Adipose tissue (tissue), 3 donors: ENCODE results near the gene HSD17B11. TPM values are rescaled to one million over a fixed set of nuclear protein-coding genes. Genes with fewer than 3 reads are reported as not detected.
"Not testable (repeated sequence)": the region's sequence is repeated elsewhere in the genome, so short reads cannot be mapped to it uniquely, and the experiment has no call there.

ENCODE experiments used
- H3K27ac ChIP-seq: one replicate; pipeline ENCODE4 v1.5.1; 2013; ENCODE audit warnings: low read depth, low read length
- WGBS, 3 donors: extraction: QIAGEN DNeasy Blood & Tissue Kit; methylation state at CpG; one replicate each; pipeline ENCODE4 v1.1.7; 2013; 5-methylcytosine and 5-hydroxymethylcytosine counted together
- polyA plus RNA-seq, 3 donors: library from polyadenylated mRNA; stranded (reverse); fragments of 200-250 nt; gene quantifications; one replicate each; pipeline ENCODE4 v1.2.3, GENCODE V29; 2013
- donor health status: healthy with polysubstance abuse.
- donor health status: Bipolar disorder and iron deficiency.
- donor health status: healthy.

HSD17B11 gene
- polyA plus RNA-seq, 3 donors = 38.0 to 68.6 (median 38.4) TPM

GRCh38 chr4:87370068-87370467 lies 20.9 kb downstream of the HSD17B11 start:
- 70 to 77% (median 74%) methylated on average over 2 of the region's 2 CpGs for WGBS, 3 donors
- no peak overlapping the region for H3K27ac ChIP-seq

GRCh38 chr4:87366521-87367162 lies 24.3 kb downstream of the HSD17B11 start:
- H3K27ac ChIP-seq = no peak overlapping the region
- WGBS, 3 donors = 49 to 98% (median 76%) methylated on average over 2 of the region's 2 CpGs

GRCh38 chr4:87365348-87365747 lies 25.6 kb downstream of the HSD17B11 start:
- WGBS, 3 donors = 35 to 79% (median 71%) methylated on average over 1 of the region's 1 CpG

GRCh38 chr4:87363552-87363951 lies 27.4 kb downstream of the HSD17B11 start:
- WGBS, 3 donors = 95 to 100% (median 96%) methylated on average over 2 of the region's 2 CpGs

More at GRCh38 chr4:87365348-87365747, 25.6 kb downstream of the HSD17B11 start:
- no peak overlapping the region for H3K27ac ChIP-seq

GRCh38 chr4:87360338-87360935 lies 30.6 kb downstream of the HSD17B11 start:
- H3K27ac ChIP-seq = no peak overlapping the region
- 47 to 80% (median 73%) methylated on average over 7 of the region's 7 CpGs for WGBS, 3 donors

More at GRCh38 chr4:87363552-87363951, 27.4 kb downstream of the HSD17B11 start:
- no peak overlapping the region for H3K27ac ChIP-seq

GRCh38 chr4:87359258-87359657 lies 31.7 kb downstream of the HSD17B11 start:
- H3K27ac ChIP-seq = no peak overlapping the region
- WGBS, 3 donors = 99% methylated on average over 4 of the region's 4 CpGs

- no peak overlapping the region for H3K27ac ChIP-seq
- 59 to 86% (median 83%) methylated on average over 2 of the region's 2 CpGs for WGBS, 3 donors
These were observed 34.0 kb downstream of the HSD17B11 start for GRCh38 chr4:87356832-87357526.

- 61 to 67% (median 63%) methylated on average over 7 of the region's 7 CpGs for WGBS, 3 donors
- no peak overlapping the region for H3K27ac ChIP-seq
These were observed 36.6 kb downstream of the HSD17B11 start for GRCh38 chr4:87354168-87355102.

GRCh38 chr4:87353592-87353991 lies 37.4 kb downstream of the HSD17B11 start:
- H3K27ac ChIP-seq = no peak overlapping the region
- 3 to 48% (median 35%) methylated on average over 3 of the region's 3 CpGs for WGBS, 3 donors

- H3K27ac ChIP-seq = no peak overlapping the region
These were observed 45.8 kb downstream of the HSD17B11 start for GRCh38 chr4:87345139-87345538.

GRCh38 chr4:87342872-87343271 lies 48.1 kb downstream of the HSD17B11 start:
- 70 to 95% (median 93%) methylated on average over 3 of the region's 3 CpGs for WGBS, 3 donors
- H3K27ac ChIP-seq = no peak overlapping the region

GRCh38 chr4:87341954-87342635 lies 48.9 kb downstream of the HSD17B11 start:
- H3K27ac ChIP-seq = not testable (repeated sequence)

GRCh38 chr4:87339440-87339839 lies 51.5 kb downstream of the HSD17B11 start:
- 83 to 87% (median 84%) methylated on average over 2 of the region's 2 CpGs for WGBS, 3 donors

More at GRCh38 chr4:87341954-87342635, 48.9 kb downstream of the HSD17B11 start:
- 67 to 78% (median 76%) methylated on average over 8 of the region's 8 CpGs for WGBS, 3 donors

GRCh38 chr4:87337361-87337760 lies 53.6 kb downstream of the HSD17B11 start:
- 76 to 89% (median 80%) methylated on average over 1 of the region's 1 CpG for WGBS, 3 donors
- H3K27ac ChIP-seq = no peak overlapping the region

More at GRCh38 chr4:87339440-87339839, 51.5 kb downstream of the HSD17B11 start:
- no peak overlapping the region for H3K27ac ChIP-seq

GRCh38 chr4:87333267-87333666 lies 57.7 kb downstream of the HSD17B11 start:
- no peak overlapping the region for H3K27ac ChIP-seq
- WGBS, 3 donors = 100% methylated on average over 1 of the region's 1 CpG

GRCh38 chr4:87330761-87331160 lies 60.2 kb downstream of the HSD17B11 start:
- WGBS, 3 donors = 84 to 91% (median 89%) methylated on average over 4 of the region's 4 CpGs
- H3K27ac ChIP-seq = no peak overlapping the region

- no peak overlapping the region for H3K27ac ChIP-seq
- WGBS, 3 donors = 88 to 100% (median 94%) methylated on average over 1 of the region's 1 CpG
These were observed 63.9 kb downstream of the HSD17B11 start for GRCh38 chr4:87327136-87327535.

- H3K27ac ChIP-seq = no peak overlapping the region
- WGBS, 3 donors = 57 to 72% (median 70%) methylated on average over 3 of the region's 3 CpGs
These were observed 64.5 kb downstream of the HSD17B11 start for GRCh38 chr4:87326460-87326859.
